Naive thymus-derived CD8-positive, alpha-beta T cell (primary cell): ENCODE measurements around the gene RELL1. TPM values are rescaled to one million over a fixed set of nuclear protein-coding genes. Genes with fewer than 3 reads are reported as not detected.

ENCODE experiments used
- ATAC-seq, 2 donors: fragments of 150-1000 bp; cut with Tn5 transposase in 1 of 2; sonication (Bioruptor Pico), chemical (Tn5 transposase) in 1 of 2; 1 replicate in 1 of 2; 2 replicates in 1 of 2; pipeline ENCODE4 v1.10.0; 2021; ENCODE audit warnings: mild to moderate bottlenecking in 2 of 2, moderate library complexity in 2 of 2
- POLR2A ChIA-PET: fragments of 350-600 bp; sonication (Branson Sonifier 250); formaldehyde crosslinking; loops from one replicate; lab custom pipeline; 2021; ENCODE audit warnings: antibody characterized with exemption; lab: Charles Lee
- DNase-seq, 10 donors: peaks; one replicate each; pipeline versions ENCODE4 v3.0.0 to v3.0.0-alpha.2; 2020 to 2022
- H3K27ac Mint-ChIP-seq, 10 donors: one replicate each; pipeline ENCODE4 v1.8.0; 2020 to 2022; ENCODE audit warnings: mild to moderate bottlenecking in 10 of 10, mixed read lengths in 10 of 10, moderate library complexity in 4 of 10, inconsistent platforms in 1 of 10
- H3K27me3 Mint-ChIP-seq, 5 donors: one replicate each; pipeline ENCODE4 v1.8.0; 2021 to 2022; ENCODE audit warnings: mixed read lengths in 5 of 5
- H3K36me3 Mint-ChIP-seq, 3 donors: one replicate each; pipeline ENCODE4 v1.8.0; 2020 to 2022; ENCODE audit warnings: mixed read lengths in 3 of 3, mild to moderate bottlenecking in 2 of 3, inconsistent platforms in 1 of 3
- H3K4me1 Mint-ChIP-seq, 4 donors: one replicate each; pipeline ENCODE4 v1.8.0; 2021 to 2022; ENCODE audit warnings: mixed read lengths in 4 of 4
- H3K4me3 Mint-ChIP-seq, 10 donors: one replicate each; pipeline ENCODE4 v1.8.0; 2020 to 2022; ENCODE audit warnings: mild to moderate bottlenecking in 10 of 10, mixed read lengths in 10 of 10, moderate library complexity in 6 of 10, inconsistent platforms in 1 of 10
- H3K9me3 Mint-ChIP-seq, 9 donors: one replicate each; pipeline ENCODE4 v1.8.0; 2020 to 2022; ENCODE audit warnings: mixed read lengths in 9 of 9, mild to moderate bottlenecking in 3 of 9, inconsistent platforms in 1 of 9, moderate library complexity in 1 of 9
- polyA plus RNA-seq, 3 donors: library from polyadenylated mRNA; unstranded; fragments of 300-500 nt; fragmentation: Illumina TruSeq; gene quantifications; one replicate each; pipeline ENCODE4 v1.2.3, GENCODE V29; 2021
- total RNA-seq, 8 experiments: library from RNA in 2 of 8; stranded (reverse) in 2 of 8; gene quantifications; one replicate each; pipeline ENCODE4 v1.2.3 and lab custom pipeline; 2021 to 2026

RELL1 gene
- total and polyA plus RNA-seq, 5 experiments from 2014 or later = 5.7 to 27.9 (median 6.6) TPM

DNA sequence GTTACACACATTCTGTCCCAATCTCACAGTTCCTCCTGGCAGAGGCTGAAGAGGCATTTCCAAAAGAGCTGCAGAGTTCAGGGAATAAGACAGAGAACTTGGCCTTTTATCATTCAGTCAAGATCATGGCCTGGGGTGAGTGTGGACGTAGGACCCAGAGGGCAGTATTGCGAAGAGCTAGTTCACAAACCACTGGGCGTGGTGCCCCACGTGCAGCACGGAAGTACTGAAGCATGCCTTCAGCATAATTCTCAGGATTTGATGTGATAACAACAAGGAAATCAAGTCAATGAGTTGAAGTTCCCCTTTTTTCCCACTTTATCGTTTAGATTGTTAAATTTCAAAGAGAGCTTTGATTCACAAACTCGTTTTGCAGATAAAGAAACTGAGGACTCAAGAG, 117.7 kb downstream of the RELL1 start:
- H3K4me1 Mint-ChIP-seq = peaks cover 0 to 2% (median 0%) of the 10 kb centered on the region in 4 donors
- POLR2A ChIA-PET = interaction anchor here (0.6 kb wide), 1 partner anchor 341 kb away, joined by 3 read pairs; no protein-coding TSS in a partner anchor
- H3K27me3 Mint-ChIP-seq = no peaks in the 10 kb centered on the region
- no peak for DNase-seq
- no peaks in the 10 kb centered on the region for H3K9me3 Mint-ChIP-seq
- no peak overlapping the region for H3K27ac Mint-ChIP-seq
- no peak overlapping the region for H3K4me3 Mint-ChIP-seq
- no peaks in the 10 kb centered on the region for H3K36me3 Mint-ChIP-seq
- ATAC-seq = no peak

DNA sequence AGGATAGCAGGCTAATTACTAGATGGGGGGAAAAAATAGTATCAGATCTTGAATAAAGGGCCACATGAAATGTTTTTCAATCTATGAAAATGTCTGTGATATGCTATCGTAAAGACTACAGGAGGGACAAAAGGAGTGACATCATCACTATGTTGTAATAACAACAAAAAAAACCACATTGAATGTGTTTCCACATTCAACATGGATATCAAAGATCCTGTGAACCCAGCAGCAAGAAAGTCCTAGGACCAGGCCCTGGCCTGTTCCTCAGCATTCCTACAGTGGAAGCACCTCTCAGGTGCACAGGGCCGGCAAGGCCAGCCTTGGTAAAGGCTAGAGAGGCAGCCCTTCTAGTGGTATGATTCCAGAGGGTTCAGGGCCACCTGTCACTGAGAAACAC, 118.3 kb downstream of the RELL1 start:
- Mint-ChIP-seq H3K27me3 (no peaks in the 10 kb centered on the region), H3K4me1 (peaks cover 0 to 2% (median 0%) of the 10 kb centered on the region in 4 donors), H3K27ac (peak overlapping the region in 2 of 10 donors; percentile 29 to 59), H3K36me3 (no peaks in the 10 kb centered on the region), H3K9me3 (no peaks in the 10 kb centered on the region), H3K4me3 (no peak overlapping the region)
- DNase-seq (no peak), ATAC-seq (no peak)
- POLR2A ChIA-PET = no interaction called here

DNA sequence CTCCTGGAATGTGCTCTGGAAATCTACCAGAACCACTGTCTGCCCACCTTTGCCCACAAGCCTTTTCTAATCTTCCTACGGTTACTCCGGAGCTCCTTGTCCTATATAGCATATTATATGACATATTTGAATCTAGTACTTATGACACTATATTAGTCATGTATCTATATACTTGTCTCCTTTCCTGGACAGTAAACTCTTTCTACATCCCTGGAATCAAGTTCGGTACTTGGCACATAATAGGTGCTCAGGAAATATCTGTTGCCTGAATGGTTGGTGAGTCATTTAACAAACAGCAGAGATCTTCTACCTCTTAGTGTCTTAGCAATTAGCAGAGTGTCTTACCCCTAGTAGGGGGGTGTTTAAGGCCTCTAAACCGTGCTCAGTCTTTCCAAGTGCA, 123.6 kb downstream of the RELL1 start:
- no peak overlapping the region for H3K27ac Mint-ChIP-seq
- POLR2A ChIA-PET = no interaction called here
- H3K4me1 Mint-ChIP-seq = no peaks in the 10 kb centered on the region

DNA sequence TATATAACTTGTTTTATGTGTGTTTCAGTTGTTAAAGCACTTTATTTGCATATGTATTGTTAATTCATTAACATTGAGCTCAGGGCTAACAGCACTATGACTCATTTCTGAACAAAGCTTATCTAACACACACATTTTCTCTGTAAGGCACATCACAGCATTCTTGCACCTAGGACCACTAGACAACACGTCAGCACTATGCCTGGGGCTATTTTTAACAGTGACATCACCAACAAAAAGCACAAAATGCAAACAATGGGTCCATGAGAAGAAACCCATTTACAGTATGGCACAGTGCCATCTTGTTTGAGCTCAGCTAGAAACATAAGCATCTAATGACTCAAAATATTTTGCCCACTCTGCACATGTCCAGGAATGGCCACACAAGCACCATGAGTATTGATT, 124.4 kb downstream of the RELL1 start:
- Mint-ChIP-seq H3K4me1 (no peaks in the 10 kb centered on the region), H3K36me3 (peaks cover 0 to 7% (median 3%) of the 10 kb centered on the region in 3 donors), H3K4me3 (no peak overlapping the region), H3K27ac (no peak overlapping the region), H3K27me3 (peaks cover 0 to 5% (median 1%) of the 10 kb centered on the region in 5 donors), H3K9me3 (peaks cover 0 to 7% (median 0%) of the 10 kb centered on the region in 9 donors)
- no peak for DNase-seq
- ATAC-seq = no peak
- POLR2A ChIA-PET = no interaction called here

More for the DNA sequence above, 123.6 kb downstream of the RELL1 start:
- ATAC-seq = no peak
- H3K4me3 Mint-ChIP-seq = no peak overlapping the region
- DNase-seq = no peak
- H3K9me3 Mint-ChIP-seq = peaks cover 0 to 7% (median 0%) of the 10 kb centered on the region in 9 donors
- peaks cover 0 to 5% (median 1%) of the 10 kb centered on the region in 5 donors for H3K27me3 Mint-ChIP-seq
- H3K36me3 Mint-ChIP-seq = peaks cover 0 to 7% (median 3%) of the 10 kb centered on the region in 3 donors

DNA sequence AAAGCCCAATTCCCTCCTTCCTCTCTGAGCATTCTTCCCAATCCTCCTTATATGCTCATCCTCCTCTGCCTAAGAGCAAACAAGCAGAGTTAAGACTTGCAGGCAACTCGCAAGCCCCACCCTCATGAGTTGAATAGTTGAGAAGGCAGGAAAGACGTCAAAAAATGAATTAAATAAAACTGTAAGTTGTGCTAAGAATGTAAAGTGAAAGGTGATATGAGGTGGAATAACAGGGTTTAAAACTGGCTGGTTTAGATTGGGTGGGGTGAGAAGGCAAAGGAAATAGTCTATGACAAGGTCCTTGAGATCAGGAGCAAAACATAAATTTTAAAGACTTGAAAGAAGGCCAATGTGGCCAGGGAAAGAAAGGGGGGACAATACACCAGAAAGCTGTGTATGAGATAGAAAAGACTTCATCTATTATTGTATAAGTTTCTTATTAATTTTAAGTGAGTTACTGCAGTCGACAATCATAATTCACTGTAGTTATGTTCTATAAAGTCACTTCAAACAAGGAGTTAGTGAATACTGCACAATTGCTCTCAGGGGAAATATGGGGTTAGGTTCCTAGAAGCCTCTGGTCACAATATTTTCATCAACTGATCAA, 124.9 kb downstream of the RELL1 start:
- no peak overlapping the region for H3K27ac Mint-ChIP-seq
- ATAC-seq = no peak
- H3K9me3 Mint-ChIP-seq = peaks cover 0 to 7% (median 0%) of the 10 kb centered on the region in 9 donors
- POLR2A ChIA-PET = no interaction called here
- H3K4me3 Mint-ChIP-seq = no peak overlapping the region
- H3K36me3 Mint-ChIP-seq = peaks cover 0 to 7% (median 3%) of the 10 kb centered on the region in 3 donors
- H3K27me3 Mint-ChIP-seq = peaks cover 0 to 5% (median 2%) of the 10 kb centered on the region in 5 donors
- H3K4me1 Mint-ChIP-seq = no peaks in the 10 kb centered on the region
- DNase-seq = no peak

Other genes with a start within 250 kb of the RELL1 start
- gene PGM2, start 140.3 kb upstream of the RELL1 start, total RNA-seq = 10 to 100 TPM; 18.3 to 18.9 TPM
- 10 to 100 TPM; 17.3 to 22.0 (median 17.9) TPM for gene PGM2, start 140.3 kb upstream of the RELL1 start, polyA plus RNA-seq
- gene TBC1D1, start 204.7 kb upstream of the RELL1 start, total RNA-seq = 10 to 100 TPM; 49.1 to 53.8 TPM
- gene TBC1D1, start 204.7 kb upstream of the RELL1 start, polyA plus RNA-seq = 10 to 100 TPM; 18.4 to 27.2 (median 18.7) TPM